Neural cell (in vitro differentiated cells): ENCODE results near the gene CRADD. TPM values are rescaled to one million over a fixed set of nuclear protein-coding genes. Genes with fewer than 3 reads are reported as not detected.
"Not testable (repeated sequence)": the region's sequence is repeated elsewhere in the genome, so short reads cannot be mapped to it uniquely, and the experiment has no call there.

Experiments used
- H2AFZ ChIP-seq: fragments of 200-600, 300-800 bp; sonication (generic), shearing (Covaris generic); 2 replicates; pipeline ENCODE4 v1.6.0; 2014; ENCODE audit warnings: low read depth, mild to moderate bottlenecking, antibody characterized with exemption, low read length, moderate library complexity
- H3F3A ChIP-seq: fragments of 200-600 bp; shearing (Covaris generic); 2 replicates; pipeline ENCODE4 v1.6.1; 2016; ENCODE audit warnings: mild to moderate bottlenecking, moderate library complexity, mixed read lengths, antibody characterized with exemption, low read length; ENCODE audit not compliant: insufficient read depth, poor library complexity, severe bottlenecking
- H3K27ac ChIP-seq: fragments of 200-600, 300-800 bp; sonication (generic), shearing (Covaris generic); 2 replicates; pipeline ENCODE4 v1.5.1; 2014; ENCODE audit warnings: mild to moderate bottlenecking, low read length, moderate library complexity
- H3K27me3 ChIP-seq: fragments of 300-800, 200-600 bp; sonication (generic), shearing (Covaris generic); 2 replicates; pipeline ENCODE4 v1.6.0; 2014; ENCODE audit warnings: mild to moderate bottlenecking, low read depth, low read length, moderate library complexity; ENCODE audit not compliant: insufficient read depth
- H3K36me3 ChIP-seq: fragments of 300-800, 200-600 bp; sonication (generic), shearing (Covaris generic); 2 replicates; pipeline ENCODE4 v1.5.1; 2014; ENCODE audit warnings: mild to moderate bottlenecking, antibody characterized with exemption, low read length, moderate library complexity; ENCODE audit not compliant: insufficient read depth
- H3K4me2 ChIP-seq: fragments of 300-800, 200-600 bp; sonication (generic), shearing (Covaris generic); 2 replicates; pipeline ENCODE4 v1.6.0; 2014; ENCODE audit warnings: mild to moderate bottlenecking, low read length
- H3K4me3 ChIP-seq: fragments of 300-800, 200-600 bp; sonication (generic), shearing (Covaris generic); 2 replicates; pipeline ENCODE4 v1.5.1; 2014; ENCODE audit warnings: mild to moderate bottlenecking, low read length, moderate library complexity
- H3K79me2 ChIP-seq: fragments of 200-600 bp; shearing (Covaris generic); replicated peaks from 2 replicates; pipeline ENCODE4 v1.6.0; 2014; ENCODE audit warnings: mild to moderate bottlenecking, low read length, moderate library complexity; ENCODE audit not compliant: insufficient read depth
- H3K9ac ChIP-seq: fragments of 300-800, 200-600 bp; sonication (generic), shearing (Covaris generic); 2 replicates; pipeline ENCODE4 v1.6.1; 2016; ENCODE audit warnings: mild to moderate bottlenecking, low read length, mixed read lengths
- H3K9me2 ChIP-seq: fragments of 200-600 bp; shearing (Covaris generic); 2 replicates; pipeline ENCODE4 v1.6.1; 2016; ENCODE audit warnings: mild to moderate bottlenecking, low read length, mixed read lengths; ENCODE audit not compliant: insufficient read depth
- H3K9me3 ChIP-seq: fragments of 200-600, 300-800 bp; sonication (generic), shearing (Covaris generic); 2 replicates; pipeline ENCODE4 v1.6.1; 2016; ENCODE audit warnings: mild to moderate bottlenecking, mixed run types, low read length, moderate library complexity, mixed read lengths
- H4K20me1 ChIP-seq: fragments of 200-600 bp; shearing (Covaris generic); 2 replicates; pipeline ENCODE4 v1.6.1; 2016; ENCODE audit warnings: mild to moderate bottlenecking, mixed run types; ENCODE audit not compliant: insufficient read depth
- EP300 ChIP-seq: fragments of 450-650 bp; conservative IDR thresholded peaks from 2 replicates; pipeline ENCODE4 v1.6.1; 2014; ENCODE audit warnings: antibody characterized with exemption, mild to moderate bottlenecking, moderate library complexity; ENCODE audit not compliant: poor library complexity, severe bottlenecking
- EZH2 ChIP-seq: fragments of 200-600, 300-800 bp; shearing (Covaris generic), sonication (generic); IDR thresholded peaks from 2 replicates; pipeline ENCODE4 v1.6.1; 2014; ENCODE audit warnings: antibody characterized with exemption, low read length, borderline replicate concordance, mild to moderate bottlenecking; ENCODE audit not compliant: insufficient read depth, poor library complexity, severe bottlenecking
- MXI1 ChIP-seq: fragments of 450-650 bp; conservative IDR thresholded peaks from 2 replicates; pipeline ENCODE4 v1.6.1; 2014; ENCODE audit warnings: antibody characterized with exemption, mild to moderate bottlenecking; ENCODE audit not compliant: poor library complexity, severe bottlenecking
- POLR2AphosphoS5 ChIP-seq: IDR thresholded peaks from 2 replicates; pipeline ENCODE4 v1.6.1; 2012
- RAD21 ChIP-seq: fragments of 450-650 bp; conservative IDR thresholded peaks from 2 replicates; pipeline ENCODE4 v1.6.1; 2014; ENCODE audit warnings: antibody characterized with exemption, mild to moderate bottlenecking, moderate library complexity
- SMC3 ChIP-seq: fragments of 450-650 bp; conservative IDR thresholded peaks from 2 replicates; pipeline ENCODE4 v1.6.1; 2014; ENCODE audit warnings: antibody characterized with exemption, mild to moderate bottlenecking, moderate library complexity; ENCODE audit not compliant: poor library complexity
- TAF1 ChIP-seq: IDR thresholded peaks from 2 replicates; pipeline ENCODE4 v1.6.1; 2012; ENCODE audit warnings: low read depth
- polyA plus RNA-seq: library from polyadenylated mRNA; depleted of rRNA; stranded (reverse); fragments of >200 nt; gene quantifications from 2 replicates; pipeline ENCODE4 v1.2.3, GENCODE V29; 2014
- TF ChIP-seq, protein P1 (sequence below): IDR thresholded peaks from 2 replicates; pipeline ENCODE4 v1.6.1; 2012; ENCODE audit warnings: borderline replicate concordance
- TF ChIP-seq, protein P2 (sequence below): fragments of 450-650 bp; IDR thresholded peaks from 2 replicates; pipeline ENCODE4 v1.5.1; 2014; ENCODE audit warnings: antibody characterized with exemption, mild to moderate bottlenecking, moderate library complexity; ENCODE audit not compliant: poor library complexity, severe bottlenecking

The CRADD gene
- polyA plus RNA-seq, 1 donor from 2014 or later: 23.5 TPM

DNA sequence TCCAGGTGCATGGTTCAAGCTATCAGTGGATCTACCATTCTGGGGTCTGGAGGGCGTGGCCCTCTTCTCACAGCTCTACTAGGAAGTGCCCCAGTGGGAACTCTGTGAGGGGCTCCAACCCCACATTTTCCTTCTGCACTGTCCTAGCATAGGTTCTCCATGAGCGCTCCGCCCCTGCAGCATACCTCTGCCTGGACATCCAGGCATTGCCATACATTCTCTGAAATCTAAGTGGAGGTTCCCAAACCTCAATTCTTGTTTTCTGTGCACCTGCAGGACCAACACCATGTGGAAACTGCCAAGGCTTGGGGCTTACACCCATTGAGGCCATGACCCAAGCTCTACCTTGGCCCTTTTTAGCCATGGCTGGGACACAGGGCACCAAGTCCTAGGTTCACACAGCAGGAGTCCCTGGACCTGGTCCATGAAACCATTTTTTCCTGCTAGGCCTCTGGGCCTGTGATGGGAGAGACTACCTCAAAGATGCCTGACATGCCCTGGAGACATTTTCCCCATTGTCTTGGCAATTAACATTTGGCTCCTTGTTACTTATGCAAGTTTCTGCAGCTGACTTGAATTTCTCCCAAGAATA lies 76.8 kb downstream of the CRADD start:
- H3K9me2 ChIP-seq: no peaks in the 10 kb centered on the region
- no peaks in the 10 kb centered on the region for H3K9me3 ChIP-seq
- no peak overlapping the region for H2AFZ ChIP-seq
- H3K27ac ChIP-seq: no peak overlapping the region
- no peaks in the 10 kb centered on the region for H3F3A ChIP-seq
- no peak overlapping the region for H3K4me2 ChIP-seq
- H3K36me3 ChIP-seq: no peaks in the 10 kb centered on the region
- no peak overlapping the region for H3K9ac ChIP-seq
- H3K27me3 ChIP-seq: no peaks in the 10 kb centered on the region
- no peaks in the 10 kb centered on the region for H3K79me2 ChIP-seq
- no peaks in the 10 kb centered on the region for H4K20me1 ChIP-seq
- TF ChIP-seq RAD21 (no peak), POLR2AphosphoS5 (no peak), MXI1 (no peak), SMC3 (no peak), EP300 (no peak), TAF1 (no peak), EZH2 (no peak)
- TF ChIP-seq, protein P1, sequence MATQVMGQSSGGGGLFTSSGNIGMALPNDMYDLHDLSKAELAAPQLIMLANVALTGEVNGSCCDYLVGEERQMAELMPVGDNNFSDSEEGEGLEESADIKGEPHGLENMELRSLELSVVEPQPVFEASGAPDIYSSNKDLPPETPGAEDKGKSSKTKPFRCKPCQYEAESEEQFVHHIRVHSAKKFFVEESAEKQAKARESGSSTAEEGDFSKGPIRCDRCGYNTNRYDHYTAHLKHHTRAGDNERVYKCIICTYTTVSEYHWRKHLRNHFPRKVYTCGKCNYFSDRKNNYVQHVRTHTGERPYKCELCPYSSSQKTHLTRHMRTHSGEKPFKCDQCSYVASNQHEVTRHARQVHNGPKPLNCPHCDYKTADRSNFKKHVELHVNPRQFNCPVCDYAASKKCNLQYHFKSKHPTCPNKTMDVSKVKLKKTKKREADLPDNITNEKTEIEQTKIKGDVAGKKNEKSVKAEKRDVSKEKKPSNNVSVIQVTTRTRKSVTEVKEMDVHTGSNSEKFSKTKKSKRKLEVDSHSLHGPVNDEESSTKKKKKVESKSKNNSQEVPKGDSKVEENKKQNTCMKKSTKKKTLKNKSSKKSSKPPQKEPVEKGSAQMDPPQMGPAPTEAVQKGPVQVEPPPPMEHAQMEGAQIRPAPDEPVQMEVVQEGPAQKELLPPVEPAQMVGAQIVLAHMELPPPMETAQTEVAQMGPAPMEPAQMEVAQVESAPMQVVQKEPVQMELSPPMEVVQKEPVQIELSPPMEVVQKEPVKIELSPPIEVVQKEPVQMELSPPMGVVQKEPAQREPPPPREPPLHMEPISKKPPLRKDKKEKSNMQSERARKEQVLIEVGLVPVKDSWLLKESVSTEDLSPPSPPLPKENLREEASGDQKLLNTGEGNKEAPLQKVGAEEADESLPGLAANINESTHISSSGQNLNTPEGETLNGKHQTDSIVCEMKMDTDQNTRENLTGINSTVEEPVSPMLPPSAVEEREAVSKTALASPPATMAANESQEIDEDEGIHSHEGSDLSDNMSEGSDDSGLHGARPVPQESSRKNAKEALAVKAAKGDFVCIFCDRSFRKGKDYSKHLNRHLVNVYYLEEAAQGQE: no peak
- TF ChIP-seq, protein P2, sequence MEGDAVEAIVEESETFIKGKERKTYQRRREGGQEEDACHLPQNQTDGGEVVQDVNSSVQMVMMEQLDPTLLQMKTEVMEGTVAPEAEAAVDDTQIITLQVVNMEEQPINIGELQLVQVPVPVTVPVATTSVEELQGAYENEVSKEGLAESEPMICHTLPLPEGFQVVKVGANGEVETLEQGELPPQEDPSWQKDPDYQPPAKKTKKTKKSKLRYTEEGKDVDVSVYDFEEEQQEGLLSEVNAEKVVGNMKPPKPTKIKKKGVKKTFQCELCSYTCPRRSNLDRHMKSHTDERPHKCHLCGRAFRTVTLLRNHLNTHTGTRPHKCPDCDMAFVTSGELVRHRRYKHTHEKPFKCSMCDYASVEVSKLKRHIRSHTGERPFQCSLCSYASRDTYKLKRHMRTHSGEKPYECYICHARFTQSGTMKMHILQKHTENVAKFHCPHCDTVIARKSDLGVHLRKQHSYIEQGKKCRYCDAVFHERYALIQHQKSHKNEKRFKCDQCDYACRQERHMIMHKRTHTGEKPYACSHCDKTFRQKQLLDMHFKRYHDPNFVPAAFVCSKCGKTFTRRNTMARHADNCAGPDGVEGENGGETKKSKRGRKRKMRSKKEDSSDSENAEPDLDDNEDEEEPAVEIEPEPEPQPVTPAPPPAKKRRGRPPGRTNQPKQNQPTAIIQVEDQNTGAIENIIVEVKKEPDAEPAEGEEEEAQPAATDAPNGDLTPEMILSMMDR: no peak
- H3K4me3 ChIP-seq: no peak overlapping the region

DNA sequence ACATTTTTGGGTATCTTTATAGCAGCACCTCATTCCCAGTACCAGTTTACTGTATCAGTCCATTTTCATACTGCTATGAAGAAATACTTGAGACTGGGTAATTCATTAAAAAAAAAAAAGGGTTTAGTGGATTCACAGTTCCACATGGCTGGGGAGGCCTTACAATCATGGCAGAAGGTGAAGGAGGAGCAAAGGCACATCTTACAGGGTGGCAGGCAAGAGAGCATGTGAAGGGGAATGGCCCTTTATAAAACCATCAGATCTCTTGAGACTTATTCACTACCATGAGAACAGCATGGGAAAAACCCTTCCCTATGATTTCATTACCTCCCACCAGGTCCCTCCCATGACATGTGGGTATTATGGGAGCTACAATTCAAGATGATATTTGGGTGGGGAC lies 77.7 kb downstream of the CRADD start:
- H3K36me3 ChIP-seq, H3F3A ChIP-seq, H3K9me3 ChIP-seq, H4K20me1 ChIP-seq, H3K9ac ChIP-seq, H3K27ac ChIP-seq, H3K79me2 ChIP-seq, H3K27me3 ChIP-seq, H2AFZ ChIP-seq, H3K4me3 ChIP-seq, H3K4me2 ChIP-seq, H3K9me2 ChIP-seq: not testable (repeated sequence)

DNA sequence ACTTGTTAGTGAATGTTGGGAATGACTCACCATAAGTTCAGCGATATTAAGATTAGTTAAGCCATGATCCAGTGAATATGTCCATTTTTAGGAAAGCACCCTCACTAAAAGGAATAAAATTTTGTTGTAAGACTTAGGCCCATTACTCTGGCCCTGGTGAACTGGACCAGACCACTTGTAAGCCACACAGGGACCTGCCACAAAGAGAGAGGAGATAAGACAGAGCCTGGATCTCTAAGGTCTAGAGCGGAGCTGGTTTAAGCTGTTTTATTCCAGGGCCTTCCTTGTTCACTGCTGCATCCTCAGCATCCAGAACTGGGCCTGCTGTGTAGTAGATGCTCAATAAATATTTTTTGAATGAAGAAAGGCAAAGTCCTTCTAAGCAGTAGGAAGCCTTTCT lies 79.1 kb downstream of the CRADD start:
- H3F3A ChIP-seq: no peaks in the 10 kb centered on the region
- no peak overlapping the region for H3K27ac ChIP-seq
- H3K9me3 ChIP-seq: no peaks in the 10 kb centered on the region
- H3K4me3 ChIP-seq: no peak overlapping the region
- no peaks in the 10 kb centered on the region for H3K9me2 ChIP-seq
- TF ChIP-seq SMC3 (no peak), EZH2 (no peak), POLR2AphosphoS5 (no peak), MXI1 (no peak), RAD21 (no peak), TAF1 (no peak), EP300 (no peak)
- TF ChIP-seq, protein P1: no peak
- TF ChIP-seq, protein P2: no peak
- H3K4me2 ChIP-seq: no peak overlapping the region
- no peaks in the 10 kb centered on the region for H3K27me3 ChIP-seq
- no peaks in the 10 kb centered on the region for H3K79me2 ChIP-seq
- no peaks in the 10 kb centered on the region for H4K20me1 ChIP-seq
- H3K9ac ChIP-seq: no peak overlapping the region
- H3K36me3 ChIP-seq: no peaks in the 10 kb centered on the region
- no peak overlapping the region for H2AFZ ChIP-seq
